Sigmoid colon (tissue), 4 donors: ENCODE data around the gene STAMBPL1.

ENCODE experiments used
- CTCF ChIP-seq, 4 experiments: fragments of 450-650 bp in 3 of 4; fragments of 200-600 bp in 1 of 4; IDR thresholded peaks; one replicate each; pipeline ENCODE4 v1.5.1; 2016 to 2019; ENCODE audit warnings: antibody characterized with exemption in 4 of 4, mild to moderate bottlenecking in 3 of 4, moderate library complexity in 2 of 4
- POLR2A ChIP-seq, 2 donors: fragments of 450-650 bp; IDR thresholded peaks; one replicate each; pipeline ENCODE4 v1.6.1; 2016; ENCODE audit warnings: antibody characterized with exemption in 2 of 2, mild to moderate bottlenecking in 2 of 2, moderate library complexity in 2 of 2
- POLR2AphosphoS5 ChIP-seq, 4 donors: sonication (generic); formaldehyde crosslinking; IDR thresholded peaks; one replicate each; pipeline ENCODE4 v1.6.1; 2017; ENCODE audit warnings: antibody characterized with exemption in 4 of 4

- TF ChIP-seq CTCF (IDR thresholded peaks at IDR 0.05): no peak
- no peak for TF ChIP-seq POLR2A (IDR thresholded peaks at IDR 0.05)
- TF ChIP-seq POLR2AphosphoS5 (IDR thresholded peaks at IDR 0.05): no peak
Observed at GRCh38 chr10:88875081-88875480, 5.0 kb upstream of the STAMBPL1 start.
